H9 (cell line): Measurements from ENCODE around the gene FUCA1. TPM values are rescaled to one million over a fixed set of nuclear protein-coding genes. Genes with fewer than 3 reads are reported as not detected.
"Not testable (repeated sequence)": the region's sequence is repeated elsewhere in the genome, so short reads cannot be mapped to it uniquely, and the experiment has no call there.

Source experiments
- DNase-seq: peaks from one replicate; pipeline ENCODE4 v3.0.0-alpha.2; 2017
- H2AFZ ChIP-seq: one replicate; pipeline ENCODE4 v1.6.1; 2013; ENCODE audit warnings: mild to moderate bottlenecking, low read length, control low read depth, moderate library complexity
- H2AK5ac ChIP-seq: 2 replicates; pipeline ENCODE4 v1.6.1; 2013; ENCODE audit warnings: low read length, control low read depth, mixed read lengths; ENCODE audit not compliant: insufficient read length
- H2BK120ac ChIP-seq: one replicate; pipeline ENCODE4 v1.6.1; 2013; ENCODE audit warnings: low read depth, mild to moderate bottlenecking, low read length, control low read depth, inconsistent platforms; ENCODE audit not compliant: poor library complexity, severe bottlenecking
- H2BK12ac ChIP-seq: 2 replicates; pipeline ENCODE4 v1.6.1; 2013; ENCODE audit warnings: low read length, control low read depth, mixed read lengths, low read depth; ENCODE audit not compliant: insufficient read length
- H2BK15ac ChIP-seq: 2 replicates; pipeline ENCODE4 v1.6.1; 2013; ENCODE audit warnings: low read depth, low read length, control low read depth
- H2BK20ac ChIP-seq: one replicate; pipeline ENCODE4 v1.6.1; 2013; ENCODE audit warnings: low read depth, mild to moderate bottlenecking, low read length, control low read depth, inconsistent platforms; ENCODE audit not compliant: poor library complexity, severe bottlenecking
- H2BK5ac ChIP-seq: 2 replicates; pipeline ENCODE4 v1.6.1; 2013; ENCODE audit warnings: low read length, control low read depth, mixed read lengths; ENCODE audit not compliant: insufficient read length
- H3K14ac ChIP-seq: 2 replicates; pipeline ENCODE4 v1.6.1; 2013; ENCODE audit warnings: low read length, control low read depth; ENCODE audit not compliant: insufficient read depth
- H3K18ac ChIP-seq: 2 replicates; pipeline ENCODE4 v1.6.1; 2013; ENCODE audit warnings: low read depth, mild to moderate bottlenecking, mixed read lengths, low read length, control low read depth; ENCODE audit not compliant: insufficient read length
- H3K23ac ChIP-seq: 2 replicates; pipeline ENCODE4 v1.6.1; 2013; ENCODE audit warnings: low read length, control low read depth, mixed read lengths, low read depth; ENCODE audit not compliant: insufficient read length
- H3K23me2 ChIP-seq: 2 replicates; pipeline ENCODE4 v1.6.1; 2013; ENCODE audit warnings: low read depth, mild to moderate bottlenecking, mixed read lengths, low read length, control low read depth; ENCODE audit not compliant: insufficient read length, poor library complexity, severe bottlenecking
- H3K27ac ChIP-seq: 2 replicates; pipeline ENCODE4 v1.5.1; 2013; ENCODE audit warnings: low read length, control low read depth, mixed read lengths, low read depth; ENCODE audit not compliant: insufficient read length
- H3K27me3 ChIP-seq: 2 replicates; pipeline ENCODE4 v1.6.1; 2013; ENCODE audit warnings: low read length, control low read depth, inconsistent platforms; ENCODE audit not compliant: insufficient read depth
- H3K4ac ChIP-seq: 2 replicates; pipeline ENCODE4 v1.6.1; 2013; ENCODE audit warnings: low read depth, mild to moderate bottlenecking, control low read depth, inconsistent platforms, low read length, moderate library complexity
- H3K4me1 ChIP-seq: 2 replicates; pipeline ENCODE4 v1.6.1; 2013; ENCODE audit warnings: low read length, control low read depth, inconsistent platforms; ENCODE audit not compliant: insufficient read depth
- H3K4me2 ChIP-seq: 2 replicates; pipeline ENCODE4 v1.6.1; 2013; ENCODE audit warnings: low read length, control low read depth, mixed read lengths; ENCODE audit not compliant: insufficient read length, insufficient read depth
- H3K56ac ChIP-seq: 2 replicates; pipeline ENCODE4 v1.6.1; 2013; ENCODE audit warnings: low read depth, mild to moderate bottlenecking, mixed read lengths, low read length, control low read depth; ENCODE audit not compliant: insufficient read length
- H3K79me1 ChIP-seq: 2 replicates; pipeline ENCODE4 v1.6.1; 2013; ENCODE audit warnings: low read depth, mild to moderate bottlenecking, moderate library complexity, low read length, control low read depth, inconsistent platforms; ENCODE audit not compliant: insufficient read depth, poor library complexity, severe bottlenecking
- H3K79me2 ChIP-seq: 2 replicates; pipeline ENCODE4 v1.6.1; 2013; ENCODE audit warnings: low read length, control low read depth, inconsistent platforms; ENCODE audit not compliant: insufficient read depth
- H3K9ac ChIP-seq: 2 replicates; pipeline ENCODE4 v1.6.1; 2013; ENCODE audit warnings: low read length, control low read depth, mixed read lengths; ENCODE audit not compliant: insufficient read length; ENCODE audit errors: extremely low read depth
- H3K9me3 ChIP-seq: one replicate; pipeline ENCODE4 v1.6.1; 2013; ENCODE audit warnings: low read depth, low read length, inconsistent platforms; ENCODE audit not compliant: control insufficient read depth
- H3T11ph ChIP-seq: one replicate; pipeline ENCODE4 v1.6.1; 2013; ENCODE audit warnings: mild to moderate bottlenecking, low read length, control low read depth, inconsistent platforms
- H4K20me1 ChIP-seq: one replicate; pipeline ENCODE4 v1.6.1; 2013; ENCODE audit not compliant: control insufficient read depth, insufficient read length, insufficient read depth
- H4K5ac ChIP-seq: 2 replicates; pipeline ENCODE4 v1.6.1; 2013; ENCODE audit warnings: low read depth, mild to moderate bottlenecking, mixed read lengths, low read length, control low read depth; ENCODE audit not compliant: insufficient read length
- H4K8ac ChIP-seq: replicated peaks from 2 replicates; pipeline ENCODE4 v1.6.1; 2013; ENCODE audit warnings: low read length, control low read depth, mixed read lengths, low read depth; ENCODE audit not compliant: insufficient read length
- H4K91ac ChIP-seq: 2 replicates; pipeline ENCODE4 v1.6.1; 2013; ENCODE audit warnings: low read depth, mild to moderate bottlenecking, moderate library complexity, mixed read lengths, low read length, control low read depth; ENCODE audit not compliant: insufficient read length
- H3K27ac Mint-ChIP-seq, 3 experiments: 2 replicates in 2 of 3; 3 replicates in 1 of 3; pipeline ENCODE4 v1.8.0; 2020 to 2021; ENCODE audit warnings: mixed read lengths in 3 of 3, mild to moderate bottlenecking in 1 of 3, moderate library complexity in 1 of 3
- H3K27me3 Mint-ChIP-seq: 2 replicates; pipeline ENCODE4 v1.8.0; 2021; ENCODE audit warnings: low read depth, mild to moderate bottlenecking, moderate library complexity, mixed read lengths
- H3K36me3 Mint-ChIP-seq, 3 experiments: 2 replicates in 2 of 3; 3 replicates in 1 of 3; pipeline ENCODE4 v1.8.0; 2020 to 2021; ENCODE audit warnings: low read depth in 3 of 3, mixed read lengths in 3 of 3; ENCODE audit not compliant: insufficient read depth in 1 of 3
- H3K4me1 Mint-ChIP-seq, 2 experiments: 2 replicates each; pipeline ENCODE4 v1.8.0; 2020; ENCODE audit warnings: mixed read lengths in 2 of 2
- H3K4me3 Mint-ChIP-seq, 2 experiments: 2 replicates in 1 of 2; 3 replicates in 1 of 2; pipeline ENCODE4 v1.8.0; 2020 to 2021; ENCODE audit warnings: mild to moderate bottlenecking in 2 of 2, mixed read lengths in 2 of 2, moderate library complexity in 1 of 2
- H3K9me3 Mint-ChIP-seq, 2 experiments: 2 replicates in 1 of 2; 3 replicates in 1 of 2; pipeline ENCODE4 v1.8.0; 2020; ENCODE audit warnings: mild to moderate bottlenecking in 2 of 2, mixed read lengths in 2 of 2, moderate library complexity in 1 of 2
- WGBS: extraction: QIAGEN DNeasy Blood & Tissue Kit; methylation state at CpG from one replicate; pipeline ENCODE4 v1.1.7; 2013; ENCODE audit warnings: missing lambda C conversion rate, low lambda C conversion rate, mixed read lengths; ENCODE audit not compliant: insufficient read length; ENCODE audit errors: extremely low coverage; 5-methylcytosine and 5-hydroxymethylcytosine counted together
- total RNA-seq: library from RNA; stranded (reverse); gene quantifications from 2 replicates; pipeline ENCODE4 v1.2.1, GENCODE V29; 2021
- TF ChIP-seq, protein P1 (sequence below): fragments of 200-600 bp; sonication (generic); conservative IDR thresholded peaks from 3 replicates; pipeline ENCODE4 v1.8.0; 2021; ENCODE audit warnings: antibody characterized with exemption, mild to moderate bottlenecking

Gene FUCA1
- total RNA-seq, 1 experiment from 2014 or later: 9.1 TPM

DNA sequence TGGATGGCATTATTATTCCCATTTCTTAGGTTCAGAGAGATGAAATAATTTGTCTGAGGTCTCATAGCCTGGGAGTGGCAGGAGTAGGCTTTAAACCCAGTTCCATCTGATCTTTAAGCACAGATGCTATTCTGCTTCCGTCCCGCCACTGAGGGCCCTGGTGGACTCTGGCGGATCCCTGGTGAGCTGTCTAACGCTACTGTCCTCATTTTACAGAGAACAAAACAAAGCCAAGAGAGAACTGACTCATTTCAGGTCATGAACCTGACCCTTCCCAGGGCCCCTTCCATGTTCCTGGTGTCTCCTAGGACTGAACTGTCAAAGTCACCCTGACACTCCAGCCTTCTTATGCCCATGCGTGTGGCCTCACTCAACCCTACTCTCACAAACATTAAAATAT lies 64.4 kb downstream of the FUCA1 start:
- H3K9me3 Mint-ChIP-seq: no peaks in the 10 kb centered on the region
- TF ChIP-seq, protein P1, sequence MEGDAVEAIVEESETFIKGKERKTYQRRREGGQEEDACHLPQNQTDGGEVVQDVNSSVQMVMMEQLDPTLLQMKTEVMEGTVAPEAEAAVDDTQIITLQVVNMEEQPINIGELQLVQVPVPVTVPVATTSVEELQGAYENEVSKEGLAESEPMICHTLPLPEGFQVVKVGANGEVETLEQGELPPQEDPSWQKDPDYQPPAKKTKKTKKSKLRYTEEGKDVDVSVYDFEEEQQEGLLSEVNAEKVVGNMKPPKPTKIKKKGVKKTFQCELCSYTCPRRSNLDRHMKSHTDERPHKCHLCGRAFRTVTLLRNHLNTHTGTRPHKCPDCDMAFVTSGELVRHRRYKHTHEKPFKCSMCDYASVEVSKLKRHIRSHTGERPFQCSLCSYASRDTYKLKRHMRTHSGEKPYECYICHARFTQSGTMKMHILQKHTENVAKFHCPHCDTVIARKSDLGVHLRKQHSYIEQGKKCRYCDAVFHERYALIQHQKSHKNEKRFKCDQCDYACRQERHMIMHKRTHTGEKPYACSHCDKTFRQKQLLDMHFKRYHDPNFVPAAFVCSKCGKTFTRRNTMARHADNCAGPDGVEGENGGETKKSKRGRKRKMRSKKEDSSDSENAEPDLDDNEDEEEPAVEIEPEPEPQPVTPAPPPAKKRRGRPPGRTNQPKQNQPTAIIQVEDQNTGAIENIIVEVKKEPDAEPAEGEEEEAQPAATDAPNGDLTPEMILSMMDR: no peak

GRCh38 chr1:23802809-23803342 lies 65.2 kb downstream of the FUCA1 start:
- Mint-ChIP-seq H3K36me3 (peaks cover under 1 to 15% (median 11%) of the 10 kb centered on the region in 3 experiments; a peak in 5 of 7 replicates), H3K4me1 (peaks cover 9 to 11% of the 10 kb centered on the region in 2 experiments), H3K27me3 (peaks cover 11% of the 10 kb centered on the region)
- not testable (repeated sequence) for H2BK120ac ChIP-seq, H2BK5ac ChIP-seq, H4K5ac ChIP-seq, H3K27me3 ChIP-seq, H3K27ac Mint-ChIP-seq, H3K14ac ChIP-seq, H3K4me1 ChIP-seq, H2BK15ac ChIP-seq, H3K56ac ChIP-seq, H3K4me3 Mint-ChIP-seq, H3K27ac ChIP-seq, H2BK20ac ChIP-seq, H3K79me1 ChIP-seq, H4K8ac ChIP-seq, DNase-seq, H3K4ac ChIP-seq, H3K9ac ChIP-seq, H3K23ac ChIP-seq, H3T11ph ChIP-seq, H2BK12ac ChIP-seq, H3K9me3 ChIP-seq, H4K91ac ChIP-seq, H3K9me3 Mint-ChIP-seq, H2AFZ ChIP-seq, H3K18ac ChIP-seq, H2AK5ac ChIP-seq, H4K20me1 ChIP-seq, H3K4me2 ChIP-seq, H3K79me2 ChIP-seq
- no CpG with 5 or more reads among the region's 7 CpGs for WGBS
- peaks cover 11% of the 10 kb centered on the region for H3K23me2 ChIP-seq

More for the DNA sequence above, 64.4 kb downstream of the FUCA1 start:
- H2AFZ ChIP-seq: no peak overlapping the region
- H3K23me2 ChIP-seq: peaks cover 11% of the 10 kb centered on the region
- peaks cover 0 to 9% (median 5%) of the 10 kb centered on the region in 3 experiments; a peak in 3 of 7 replicates for H3K36me3 Mint-ChIP-seq
- no peak overlapping the region for H2BK12ac ChIP-seq
- H3K14ac ChIP-seq: no peak overlapping the region
- no peak overlapping the region for H2BK15ac ChIP-seq
- H3K27ac Mint-ChIP-seq: no peak overlapping the region
- no peak overlapping the region for H3K4ac ChIP-seq
- no peaks in the 10 kb centered on the region for H4K20me1 ChIP-seq
- H4K5ac ChIP-seq: no peak overlapping the region
- no peak overlapping the region for H4K91ac ChIP-seq
- no peak overlapping the region for H3T11ph ChIP-seq
- H3K4me3 Mint-ChIP-seq: no peak overlapping the region
- no CpG with 5 or more reads among the region's 5 CpGs for WGBS
- no peak overlapping the region for H2BK20ac ChIP-seq
- no peaks in the 10 kb centered on the region for H3K79me1 ChIP-seq
- peaks cover 9 to 11% of the 10 kb centered on the region in 2 experiments for H3K4me1 Mint-ChIP-seq
- H2BK5ac ChIP-seq: no peak overlapping the region
- no peak overlapping the region for H3K56ac ChIP-seq
- no peaks in the 10 kb centered on the region for H3K27me3 ChIP-seq
- no peaks in the 10 kb centered on the region for H3K79me2 ChIP-seq
- no peak overlapping the region for H4K8ac ChIP-seq
- no peak overlapping the region for H3K9ac ChIP-seq
- no peak overlapping the region for H2AK5ac ChIP-seq
- no peak overlapping the region for H3K27ac ChIP-seq
- no peak for DNase-seq
- no peaks in the 10 kb centered on the region; the same call in 1 of the 2 replicates for H3K4me1 ChIP-seq
- no peak overlapping the region for H3K23ac ChIP-seq
- H3K4me2 ChIP-seq: no peak overlapping the region
- H3K18ac ChIP-seq: no peak overlapping the region
- H3K27me3 Mint-ChIP-seq: peaks cover 11% of the 10 kb centered on the region
- no peaks in the 10 kb centered on the region for H3K9me3 ChIP-seq
- no peak overlapping the region for H2BK120ac ChIP-seq
